ENCODE data around the gene FAR1. TPM values are rescaled to one million over a fixed set of nuclear protein-coding genes. Genes with fewer than 3 reads are reported as not detected.

The FAR1 gene
- total and polyA plus RNA-seq, 2 of the 4 experiments (the other 2 are of a cell fraction): 35.3 to 119 TPM

DNA sequence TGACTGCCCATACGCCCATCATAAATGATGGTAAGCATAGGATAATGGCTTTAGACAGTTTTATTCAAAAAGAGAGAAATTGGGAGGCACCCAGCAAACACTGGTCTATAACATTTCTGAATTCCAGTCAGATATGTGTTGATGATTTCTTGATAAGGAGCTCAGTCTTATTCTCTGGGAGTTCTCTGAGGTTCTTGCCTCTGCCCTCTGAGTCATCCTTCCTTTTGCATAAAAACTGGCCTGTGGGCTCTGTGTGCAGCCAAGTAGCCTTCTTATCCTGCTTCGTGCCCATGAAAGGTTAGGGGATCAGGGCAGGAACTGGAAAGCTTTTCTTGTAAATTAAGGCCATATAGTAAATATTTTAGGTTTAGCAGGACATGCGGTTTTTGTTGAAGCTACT is 48.9 kb downstream of the FAR1 start:
- Histone ChIP-seq H4K5ac (ENCODE audit: low read depth, low read length) (no peak overlapping the region), H2BK5ac (ENCODE audit: low read depth, low read length, poor library complexity, severe bottlenecking) (no peak overlapping the region), H4K91ac (ENCODE audit: insufficient read depth, low read depth, low read length) (no peak overlapping the region), H3K36me3 (ENCODE audit: control insufficient read depth, insufficient read depth, low read length) (peaks cover 8% of the 10 kb centered on the region; the same call in 1 of the 2 replicates), H3K79me1 (ENCODE audit: low read depth in 1 of 2, low read length in 2 of 2) (peaks cover 3 to 8% of the 10 kb centered on the region in 2 experiments; a peak in 2 of 4 replicates), H2BK15ac (ENCODE audit: low read depth, low read length) (no peak overlapping the region), H3K9ac (ENCODE audit: low read depth, low read length) (no peak overlapping the region), H3K9me3 (ENCODE audit: control insufficient read depth, insufficient read depth, low read length) (no peaks in the 10 kb centered on the region), H3K4me1 (ENCODE audit: control insufficient read depth, insufficient read depth, low read length) (no peaks in the 10 kb centered on the region), H3K4ac (ENCODE audit: low read depth, low read length) (no peak overlapping the region), H2BK20ac (ENCODE audit: low read depth, low read length) (no peak overlapping the region), H2BK120ac (ENCODE audit: low read depth, low read length) (no peak overlapping the region), H3K4me3 (ENCODE audit: insufficient read depth, low read depth, low read length) (no peak overlapping the region), H2AFZ (replicated peaks; ENCODE audit: low read length, poor library complexity) (no peak overlapping the region), H4K8ac (ENCODE audit: low read depth in 2 of 2, low read length in 2 of 2) (no peak overlapping the region), H3K4me2 (ENCODE audit: low read depth, low read length) (no peak overlapping the region), H3K23ac (ENCODE audit: low read depth, low read length) (no peak overlapping the region), H3K9me1 (ENCODE audit: insufficient read depth, low read length) (peaks cover 7% of the 10 kb centered on the region; the same call in 1 of the 2 replicates), H3K27me3 (ENCODE audit: control insufficient read depth, insufficient read depth, low read length) (no peaks in the 10 kb centered on the region), H4K20me1 (ENCODE audit: insufficient read depth, low read length) (no peaks in the 10 kb centered on the region), H3K14ac (replicated peaks; ENCODE audit: low read depth, low read length) (no peak overlapping the region), H2AK5ac (ENCODE audit: low read depth, low read length) (no peak overlapping the region), H3K56ac (ENCODE audit: extremely low read depth, insufficient read depth, low read length) (no peak overlapping the region), H3K27ac (ENCODE audit: insufficient read depth, low read length) (no peak overlapping the region), H2AK9ac (replicated peaks; ENCODE audit: low read depth, low read length, poor library complexity) (no peak overlapping the region), H3K18ac (ENCODE audit: low read depth, low read length) (no peak overlapping the region)
- intact Hi-C loops (cut with micrococcal nuclease) (no loop called here), dilution Hi-C loops (cut with HindIII; ENCODE audit: low sequenced_read_pairs, unreplicated experiment) (no loop called here), in situ Hi-C loops (cut with MboI; ENCODE audit: low sequenced_read_pairs) (no loop called here)
- ChIA-PET POLR2A (ENCODE audit: unreplicated experiment) (interaction anchor here (0.5 kb wide), 1 partner anchor 699 kb away, joined by 3 read pairs; no protein-coding TSS in a partner anchor), CTCF (no interaction called here)
- WGBS, 2 experiments (ENCODE audit: extremely low coverage in 2 of 2, insufficient read length in 1 of 2): 90% methylated on average over 2 of the region's 3 CpGs; no CpG with 5 or more reads in 1 of the 2 experiments
- ATAC-seq (ENCODE audit: low read depth) (peak; percentile 97), DNase-seq (peak; percentile 73)
- no peak for TF ChIP-seq RCOR1 (IDR thresholded peaks at IDR 0.05; ENCODE audit: insufficient replicate concordance, low read length)
- no TSS peak for BruUV-seq (replicated peaks)
